Bronchus fibroblast of lung (primary cell): Measurements from ENCODE around the gene SIAH2. TPM values are rescaled to one million over a fixed set of nuclear protein-coding genes. Genes with fewer than 3 reads are reported as not detected.

Source experiments
- total RNA-seq: library from RNA; depleted of rRNA; stranded (reverse); fragments of >200 nt; gene quantifications from 2 replicates; pipeline ENCODE4 v1.2.3, GENCODE V29; 2015

Gene SIAH2
- total RNA-seq: 25.7 and 30.9 TPM in 2 replicates

DNA sequence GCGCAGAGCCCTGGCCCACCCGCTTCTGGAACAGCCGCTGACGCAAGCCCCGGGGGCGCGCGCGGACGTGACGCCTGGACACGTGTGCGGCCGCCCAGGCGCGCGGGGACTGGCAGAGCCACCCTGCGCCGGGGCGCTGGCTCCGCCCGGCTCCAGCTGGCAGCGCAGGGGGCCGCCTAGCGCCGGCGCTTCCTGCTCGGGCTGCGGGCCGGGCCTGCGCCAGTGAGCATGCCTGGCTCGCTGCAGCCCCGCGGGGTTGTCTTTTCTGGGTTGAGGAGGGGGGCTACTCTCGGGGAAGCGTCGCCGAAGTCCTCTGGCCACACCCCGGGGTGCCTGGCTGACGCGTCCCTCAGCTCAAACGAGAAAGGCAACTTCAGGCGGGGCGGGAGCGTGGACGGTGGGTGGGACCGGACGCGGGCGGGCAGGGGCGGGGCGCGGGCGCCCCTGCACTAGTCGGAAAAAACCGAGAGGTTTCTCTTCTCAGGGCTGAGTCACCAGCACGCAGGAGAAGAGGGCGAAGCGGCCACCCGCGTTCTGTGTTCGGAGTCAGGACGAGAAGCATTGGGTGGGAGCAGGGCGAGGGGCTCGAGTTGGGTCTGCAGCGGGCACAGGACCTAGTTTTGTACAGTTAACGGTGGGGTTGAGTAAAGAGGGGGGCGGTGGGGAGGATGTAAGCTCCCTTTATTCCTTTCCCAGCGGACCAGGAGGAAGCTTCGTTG, at the start of gene SIAH2:
SIAH2 (minus strand) TSS at position 48 of the 719 bp plus-strand sequence. CDS start 320 bp downstream, outside the sequence.

GRCh38 chr3:150703756-150704344, 59.1 kb downstream of the SIAH2 start, which contains the start of gene ERICH6:
Gene ERICH6 (minus strand): TSS chr3:150703920. CDS start chr3:150703898, 22 bp downstream.

Other genes starting within 250 kb of the SIAH2 start
- gene SERP1, start 216.7 kb downstream of the SIAH2 start, total RNA-seq: 211 and 224 TPM in 2 replicates
- 89.3 and 93.3 TPM in 2 replicates for gene EIF2A, start 216.4 kb downstream of the SIAH2 start, total RNA-seq
- 73.9 and 81.2 TPM in 2 replicates for gene SELENOT, start 159.8 kb downstream of the SIAH2 start, total RNA-seq
- not detected in 2 replicates for gene ERICH6, start 59.2 kb downstream of the SIAH2 start, total RNA-seq
- not detected in 2 replicates for gene MINDY4B, start 142.3 kb upstream of the SIAH2 start, total RNA-seq
- not detected in 2 replicates for gene CLRN1, start 209.6 kb upstream of the SIAH2 start, total RNA-seq